Osteoblast (primary cell): ENCODE measurements around the gene LEPR. TPM values are rescaled to one million over a fixed set of nuclear protein-coding genes. Genes with fewer than 3 reads are reported as not detected.

Experiments used
- DNase-seq: peaks from one replicate; pipeline ENCODE4 v3.0.0; 2011; ENCODE audit warnings: low spot score, mixed read lengths; ENCODE audit not compliant: insufficient read length; ENCODE audit errors: missing footprints
- H2AFZ ChIP-seq: 2 replicates; pipeline ENCODE4 v1.6.0; 2011; ENCODE audit warnings: mild to moderate bottlenecking, low read length
- H3K27ac ChIP-seq: 2 replicates; pipeline ENCODE4 v1.5.1; 2011; ENCODE audit warnings: mild to moderate bottlenecking, low read depth, low read length, moderate library complexity
- H3K27me3 ChIP-seq: 2 replicates; pipeline ENCODE4 v1.6.0; 2012; ENCODE audit warnings: mild to moderate bottlenecking, control low read depth, inconsistent platforms, low read length, moderate library complexity; ENCODE audit not compliant: insufficient read depth
- H3K36me3 ChIP-seq: 2 replicates; pipeline ENCODE4 v1.5.1; 2011; ENCODE audit warnings: mild to moderate bottlenecking, low read length, control low read depth, moderate library complexity; ENCODE audit not compliant: insufficient read depth
- H3K4me1 ChIP-seq: 2 replicates; pipeline ENCODE4 v1.5.1; 2011; ENCODE audit warnings: mild to moderate bottlenecking, low read length, control low read depth, moderate library complexity; ENCODE audit not compliant: insufficient read depth
- H3K4me2 ChIP-seq: 2 replicates; pipeline ENCODE4 v1.6.0; 2011; ENCODE audit warnings: mild to moderate bottlenecking, low read length; ENCODE audit not compliant: insufficient read depth
- H3K4me3 ChIP-seq: fragments of 200-600 bp; sonication (generic); 3 replicates; pipeline ENCODE4 v1.5.1; 2012; ENCODE audit warnings: mild to moderate bottlenecking, low read length, inconsistent platforms; ENCODE audit not compliant: insufficient read depth
- H3K79me2 ChIP-seq: 2 replicates; pipeline ENCODE4 v1.6.0; 2012; ENCODE audit warnings: mild to moderate bottlenecking, low read length, control low read depth, inconsistent platforms; ENCODE audit not compliant: insufficient read depth
- H3K9me3 ChIP-seq: 2 replicates; pipeline ENCODE4 v1.5.1; 2011; ENCODE audit warnings: low read depth, low read length, control low read depth
- H4K20me1 ChIP-seq: 2 replicates; pipeline ENCODE4 v1.6.0; 2012; ENCODE audit warnings: mild to moderate bottlenecking, low read length, control low read depth; ENCODE audit not compliant: insufficient read depth
- total RNA-seq: library from RNA; depleted of rRNA; stranded (reverse); fragments of >200 nt; gene quantifications from 2 replicates; pipeline ENCODE4 v1.2.3, GENCODE V29; 2012
- TF ChIP-seq, protein P1 (sequence below): IDR thresholded peaks from 2 replicates; pipeline ENCODE4 v1.5.1; 2011; ENCODE audit warnings: mild to moderate bottlenecking, low read depth, low read length, moderate library complexity; ENCODE audit errors: extremely low read depth

Gene LEPR
- total RNA-seq, 1 donor, result 169 TPM

DNA sequence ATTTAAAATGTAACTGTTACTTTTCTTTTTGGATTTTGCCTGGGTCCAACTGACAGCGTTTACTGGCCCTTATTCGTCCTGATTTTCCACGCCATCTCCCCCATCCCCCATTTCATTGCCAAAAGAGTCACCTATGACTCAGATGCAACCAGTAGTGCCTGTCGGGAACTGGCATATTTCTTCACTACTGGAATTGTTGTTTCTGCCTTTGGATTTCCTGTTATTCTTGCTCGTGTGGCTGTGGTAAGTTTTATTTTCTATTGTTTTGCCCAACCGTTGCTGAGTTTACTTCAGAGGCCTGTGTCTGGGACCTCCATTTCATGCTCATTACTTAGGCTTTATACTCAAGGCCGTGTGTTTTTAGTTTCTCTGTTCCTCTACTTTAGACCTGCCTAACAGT, 9.3 kb downstream of the LEPR start:
- no peaks in the 10 kb centered on the region for H3K9me3 ChIP-seq
- TF ChIP-seq, protein P1, sequence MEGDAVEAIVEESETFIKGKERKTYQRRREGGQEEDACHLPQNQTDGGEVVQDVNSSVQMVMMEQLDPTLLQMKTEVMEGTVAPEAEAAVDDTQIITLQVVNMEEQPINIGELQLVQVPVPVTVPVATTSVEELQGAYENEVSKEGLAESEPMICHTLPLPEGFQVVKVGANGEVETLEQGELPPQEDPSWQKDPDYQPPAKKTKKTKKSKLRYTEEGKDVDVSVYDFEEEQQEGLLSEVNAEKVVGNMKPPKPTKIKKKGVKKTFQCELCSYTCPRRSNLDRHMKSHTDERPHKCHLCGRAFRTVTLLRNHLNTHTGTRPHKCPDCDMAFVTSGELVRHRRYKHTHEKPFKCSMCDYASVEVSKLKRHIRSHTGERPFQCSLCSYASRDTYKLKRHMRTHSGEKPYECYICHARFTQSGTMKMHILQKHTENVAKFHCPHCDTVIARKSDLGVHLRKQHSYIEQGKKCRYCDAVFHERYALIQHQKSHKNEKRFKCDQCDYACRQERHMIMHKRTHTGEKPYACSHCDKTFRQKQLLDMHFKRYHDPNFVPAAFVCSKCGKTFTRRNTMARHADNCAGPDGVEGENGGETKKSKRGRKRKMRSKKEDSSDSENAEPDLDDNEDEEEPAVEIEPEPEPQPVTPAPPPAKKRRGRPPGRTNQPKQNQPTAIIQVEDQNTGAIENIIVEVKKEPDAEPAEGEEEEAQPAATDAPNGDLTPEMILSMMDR, result no peak
- H3K4me3 ChIP-seq, result peak overlapping the region; percentile 45
- H2AFZ ChIP-seq, result peak overlapping the region; percentile 25
- H3K27me3 ChIP-seq, result no peaks in the 10 kb centered on the region
- H3K27ac ChIP-seq, result peak overlapping the region; percentile 97
- peaks cover 71% of the 10 kb centered on the region for H3K36me3 ChIP-seq
- peak overlapping the region; percentile 76 for H3K4me2 ChIP-seq
- H3K4me1 ChIP-seq, result peaks cover 44% of the 10 kb centered on the region
- H3K79me2 ChIP-seq, result peaks cover 71% of the 10 kb centered on the region
- DNase-seq, result peak; percentile 84
- H4K20me1 ChIP-seq, result no peaks in the 10 kb centered on the region

DNA sequence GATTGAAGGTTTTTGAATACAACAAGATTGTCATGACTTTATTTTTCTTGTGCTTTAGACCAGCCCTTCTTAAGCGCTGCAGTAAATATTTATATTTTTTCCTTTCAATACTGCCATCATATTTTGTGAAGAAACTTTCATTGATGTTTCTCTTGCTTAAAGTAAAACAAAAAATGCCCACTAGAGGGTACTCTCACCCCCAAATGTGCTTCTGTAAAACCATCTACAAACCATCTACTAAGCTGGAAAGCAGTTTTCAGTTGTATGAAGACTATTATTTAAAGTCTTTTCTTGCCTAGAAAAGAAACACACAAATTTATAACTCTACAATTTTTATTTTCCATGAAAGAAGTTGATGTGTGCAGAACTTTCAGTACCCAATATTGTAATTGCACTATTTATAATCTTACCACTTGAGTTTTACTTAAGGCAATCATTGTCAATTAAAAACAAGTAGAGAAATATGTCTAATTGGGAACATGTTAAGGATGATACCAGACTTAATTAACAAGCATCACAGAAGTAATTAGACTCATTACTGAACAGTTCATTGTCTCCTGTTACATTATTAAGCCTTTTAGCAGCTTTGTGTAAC, 10.7 kb downstream of the LEPR start:
- H3K4me1 ChIP-seq, result peaks cover 38% of the 10 kb centered on the region
- peaks cover 64% of the 10 kb centered on the region for H3K36me3 ChIP-seq
- H3K27ac ChIP-seq, result peak overlapping the region; percentile 97
- peak overlapping the region; percentile 76 for H3K4me2 ChIP-seq
- DNase-seq, result peak; percentile 31
- TF ChIP-seq, protein P1, result peak; percentile 69
- no peaks in the 10 kb centered on the region for H3K9me3 ChIP-seq
- H3K79me2 ChIP-seq, result peaks cover 59% of the 10 kb centered on the region
- H4K20me1 ChIP-seq, result no peaks in the 10 kb centered on the region
- no peak overlapping the region for H3K4me3 ChIP-seq
- H2AFZ ChIP-seq, result no peak overlapping the region
- H3K27me3 ChIP-seq, result no peaks in the 10 kb centered on the region

DNA sequence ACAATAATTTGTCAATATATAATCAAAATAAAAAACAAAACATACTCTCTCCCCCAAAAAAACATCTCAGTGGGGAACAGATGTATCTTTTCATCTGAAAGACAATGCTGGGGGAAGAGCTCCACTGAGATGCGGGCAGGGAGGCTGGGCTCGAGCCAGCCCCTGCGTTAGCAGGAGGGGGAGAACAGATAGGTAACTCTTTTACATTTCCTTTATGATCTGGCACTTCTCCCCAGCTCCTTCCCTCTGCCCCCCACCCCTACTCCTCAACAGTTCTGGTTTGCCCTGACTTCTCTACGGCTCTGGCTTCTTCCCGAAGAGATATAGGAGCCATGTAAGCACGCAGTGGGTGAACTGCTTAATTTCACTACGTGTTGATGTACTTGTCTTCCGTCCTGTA, 12.4 kb downstream of the LEPR start:
- TF ChIP-seq, protein P1, result no peak
- H3K27ac ChIP-seq, result no peak overlapping the region
- no peak for DNase-seq
- no peak overlapping the region for H2AFZ ChIP-seq
- no peaks in the 10 kb centered on the region for H3K27me3 ChIP-seq
- H3K4me2 ChIP-seq, result no peak overlapping the region
- peaks cover 43% of the 10 kb centered on the region for H3K79me2 ChIP-seq
- no peak overlapping the region for H3K4me3 ChIP-seq
- H4K20me1 ChIP-seq, result no peaks in the 10 kb centered on the region
- peaks cover 48% of the 10 kb centered on the region for H3K36me3 ChIP-seq
- H3K9me3 ChIP-seq, result no peaks in the 10 kb centered on the region
- H3K4me1 ChIP-seq, result peaks cover 39% of the 10 kb centered on the region

DNA sequence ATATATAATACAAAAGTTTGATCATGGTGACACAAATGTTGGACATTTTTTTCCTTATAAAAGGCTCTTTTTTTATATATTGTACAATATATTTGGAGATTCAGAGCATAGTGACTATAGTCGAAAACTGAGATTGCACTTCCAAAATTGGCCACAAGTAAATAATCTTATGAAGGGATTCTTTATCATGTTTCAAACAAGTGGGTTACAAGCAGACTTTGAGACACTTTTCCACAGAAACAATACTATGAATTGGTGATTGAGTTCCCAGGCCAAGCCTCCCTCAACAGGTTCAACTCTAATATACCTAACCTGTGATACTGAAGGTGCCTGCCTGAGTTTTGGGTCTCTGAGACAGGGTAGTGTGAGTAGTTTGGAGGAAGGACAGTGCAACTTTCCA, 13.8 kb downstream of the LEPR start:
- Histone ChIP-seq H3K27ac (peak overlapping the region; percentile 2), H3K36me3 (peaks cover 36% of the 10 kb centered on the region), H2AFZ (no peak overlapping the region), H3K9me3 (no peaks in the 10 kb centered on the region), H3K79me2 (peaks cover 35% of the 10 kb centered on the region), H3K4me1 (peaks cover 36% of the 10 kb centered on the region), H3K4me2 (no peak overlapping the region), H3K27me3 (no peaks in the 10 kb centered on the region), H4K20me1 (no peaks in the 10 kb centered on the region), H3K4me3 (no peak overlapping the region)
- peak; percentile 66 for DNase-seq
- TF ChIP-seq, protein P1, result peak; percentile 27
